ENCODE data around the gene B4GALNT1.

The B4GALNT1 gene

GRCh38 chr12:57604992-57605810 is 27.8 kb downstream of the B4GALNT1 start:
- H3K9ac ChIP-seq (ENCODE audit: low read depth, low read length, poor library complexity): peak overlapping the region; percentile 75
- no peaks in the 10 kb centered on the region for H3K79me1 ChIP-seq (ENCODE audit: low read depth, low read length)
- peak overlapping the region; percentile 53 for H2AK5ac ChIP-seq (ENCODE audit: low read depth, low read length)
- H3K27me3 ChIP-seq (ENCODE audit: control insufficient read depth in 3 of 3, insufficient read depth in 3 of 3, low read depth in 1 of 3, low read length in 3 of 3): no peaks in the 10 kb centered on the region
- no peak overlapping the region for H3K23ac ChIP-seq (ENCODE audit: low read depth, low read length, poor library complexity)
- H2BK5ac ChIP-seq (ENCODE audit: low read length): peak overlapping the region; percentile 10
- WGBS, 2 donors (ENCODE audit: extremely low coverage in 2 of 2, insufficient read length in 2 of 2, insufficient replicate concordance in 1 of 2): no CpG with 5 or more reads among the region's 25 CpGs
- H2BK120ac ChIP-seq (ENCODE audit: low read depth, low read length): peak overlapping the region; percentile 19
- peak overlapping the region; percentile 89 for H3K18ac ChIP-seq (ENCODE audit: low read length)
- peak overlapping the region; percentile 98 for H3K4me2 ChIP-seq (ENCODE audit: insufficient read depth, low read length, poor library complexity, severe bottlenecking)
- H3K9me3 ChIP-seq (replicated peaks in 1 of 2; ENCODE audit: control insufficient read depth in 2 of 2, insufficient read depth in 1 of 2, low read depth in 1 of 2, low read length in 2 of 2): no peaks in the 10 kb centered on the region
- no peak for DNase-seq (ENCODE audit: low spot score)
- H3K14ac ChIP-seq (ENCODE audit: low read length): peak overlapping the region; percentile 49
- peak overlapping the region; percentile 70 for H4K8ac ChIP-seq (ENCODE audit: low read depth, low read length)
- no peak overlapping the region for H4K91ac ChIP-seq (ENCODE audit: low read depth, low read length, poor library complexity)
- H2AFZ ChIP-seq (ENCODE audit: low read length): peak overlapping the region; percentile 97
- H3K4me3 ChIP-seq (ENCODE audit: low read length in 2 of 2): peak overlapping the region; percentile 82 to 90
- H3K27ac ChIP-seq (replicated peaks; ENCODE audit: low read length): no peak overlapping the region
- H3K4ac ChIP-seq (ENCODE audit: low read length): peak overlapping the region; percentile 13
- peak overlapping the region; percentile 35 for H2BK15ac ChIP-seq (ENCODE audit: low read length)
- no peak overlapping the region for H2BK12ac ChIP-seq (ENCODE audit: low read length)
- peaks cover 11 to 14% of the 10 kb centered on the region in 2 donors for H3K4me1 ChIP-seq (ENCODE audit: control insufficient read depth in 2 of 2, insufficient read depth in 1 of 2, low read depth in 1 of 2, low read length in 2 of 2)
- H3K36me3 ChIP-seq (replicated peaks in 1 of 2; ENCODE audit: control insufficient read depth in 2 of 2, insufficient read depth in 2 of 2, low read length in 2 of 2): peaks cover 18 to 58% of the 10 kb centered on the region in 2 donors

- peak within 1 kb of the TSS; percentile 70 for H4K8ac ChIP-seq (ENCODE audit: low read depth, low read length)
- no peak within 1 kb of the TSS for H3K23ac ChIP-seq (ENCODE audit: low read depth, low read length, poor library complexity)
- H2BK5ac ChIP-seq (ENCODE audit: low read length): peak within 1 kb of the TSS; percentile 10
- no peak within 1 kb of the TSS for H2BK12ac ChIP-seq (ENCODE audit: low read length)
- H2AK5ac ChIP-seq (ENCODE audit: low read depth, low read length): peak within 1 kb of the TSS; percentile 53
- no peaks in the 10 kb centered on the region for H3K27me3 ChIP-seq (ENCODE audit: control insufficient read depth in 3 of 3, insufficient read depth in 3 of 3, low read depth in 1 of 3, low read length in 3 of 3)
- H3K9me3 ChIP-seq (replicated peaks in 1 of 2; ENCODE audit: control insufficient read depth in 2 of 2, insufficient read depth in 1 of 2, low read depth in 1 of 2, low read length in 2 of 2): no peaks in the 10 kb centered on the region
- H3K9ac ChIP-seq (ENCODE audit: low read depth, low read length, poor library complexity): peak within 1 kb of the TSS; percentile 75
- H2BK120ac ChIP-seq (ENCODE audit: low read depth, low read length): peak within 1 kb of the TSS; percentile 19
- no peaks in the 10 kb centered on the region for H3K79me1 ChIP-seq (ENCODE audit: low read depth, low read length)
- H3K27ac ChIP-seq (replicated peaks; ENCODE audit: low read length): peak within 1 kb of the TSS; percentile 37
- WGBS, 2 donors (ENCODE audit: extremely low coverage in 2 of 2, insufficient read length in 2 of 2, insufficient replicate concordance in 1 of 2): no CpG with 5 or more reads among the region's 36 CpGs
- peak within 1 kb of the TSS; percentile 97 for H2AFZ ChIP-seq (ENCODE audit: low read length)
- no peak for DNase-seq (ENCODE audit: low spot score)
- H3K36me3 ChIP-seq (replicated peaks in 1 of 2; ENCODE audit: control insufficient read depth in 2 of 2, insufficient read depth in 2 of 2, low read length in 2 of 2): peaks cover 21 to 64% of the 10 kb centered on the region in 2 donors
- peak within 1 kb of the TSS; percentile 72 for H3K14ac ChIP-seq (ENCODE audit: low read length)
- H3K4me3 ChIP-seq (ENCODE audit: low read length in 2 of 2): peak within 1 kb of the TSS; percentile 82 to 90
- peaks cover 11 to 14% of the 10 kb centered on the region in 2 donors for H3K4me1 ChIP-seq (ENCODE audit: control insufficient read depth in 2 of 2, insufficient read depth in 1 of 2, low read depth in 1 of 2, low read length in 2 of 2)
- peak within 1 kb of the TSS; percentile 94 for H4K91ac ChIP-seq (ENCODE audit: low read depth, low read length, poor library complexity)
- peak within 1 kb of the TSS; percentile 98 for H3K18ac ChIP-seq (ENCODE audit: low read length)
- peak within 1 kb of the TSS; percentile 62 for H2BK15ac ChIP-seq (ENCODE audit: low read length)
- peak within 1 kb of the TSS; percentile 98 for H3K4me2 ChIP-seq (ENCODE audit: insufficient read depth, low read length, poor library complexity, severe bottlenecking)
- peak within 1 kb of the TSS; percentile 38 for H3K4ac ChIP-seq (ENCODE audit: low read length)
These were observed 28.5 kb downstream of the B4GALNT1 start, which contains the start of gene DTX3 for GRCh38 chr12:57604454-57604991. TSS of gene DTX3 (plus strand) at chr12:57604824. CDS start at chr12:57606518, 1,694 bp downstream.

GRCh38 chr12:57603815-57604453 is 29.1 kb downstream of the B4GALNT1 start:
- Histone ChIP-seq H3K23ac (ENCODE audit: low read depth, low read length, poor library complexity) (no peak overlapping the region), H3K9me3 (replicated peaks in 1 of 2; ENCODE audit: control insufficient read depth in 2 of 2, insufficient read depth in 1 of 2, low read depth in 1 of 2, low read length in 2 of 2) (no peaks in the 10 kb centered on the region), H3K27me3 (ENCODE audit: control insufficient read depth in 3 of 3, insufficient read depth in 3 of 3, low read depth in 1 of 3, low read length in 3 of 3) (no peaks in the 10 kb centered on the region), H3K14ac (ENCODE audit: low read length) (peak overlapping the region; percentile 72), H3K27ac (replicated peaks; ENCODE audit: low read length) (peak overlapping the region; percentile 37), H2AK5ac (ENCODE audit: low read depth, low read length) (no peak overlapping the region), H3K4me3 (ENCODE audit: low read length in 2 of 2) (peak overlapping the region; percentile 82 to 90), H2BK15ac (ENCODE audit: low read length) (peak overlapping the region; percentile 62), H4K91ac (ENCODE audit: low read depth, low read length, poor library complexity) (peak overlapping the region; percentile 94), H4K8ac (ENCODE audit: low read depth, low read length) (no peak overlapping the region), H2BK5ac (ENCODE audit: low read length) (no peak overlapping the region), H3K36me3 (replicated peaks in 1 of 2; ENCODE audit: control insufficient read depth in 2 of 2, insufficient read depth in 2 of 2, low read length in 2 of 2) (peaks cover 18 to 69% of the 10 kb centered on the region in 2 donors), H2BK120ac (ENCODE audit: low read depth, low read length) (peak overlapping the region; percentile 19), H2BK12ac (ENCODE audit: low read length) (no peak overlapping the region), H3K4me1 (ENCODE audit: control insufficient read depth in 2 of 2, insufficient read depth in 1 of 2, low read depth in 1 of 2, low read length in 2 of 2) (peaks cover 11 to 14% of the 10 kb centered on the region in 2 donors), H3K9ac (ENCODE audit: low read depth, low read length, poor library complexity) (peak overlapping the region; percentile 71), H2AFZ (ENCODE audit: low read length) (peak overlapping the region; percentile 97), H3K79me1 (ENCODE audit: low read depth, low read length) (no peaks in the 10 kb centered on the region), H3K4ac (ENCODE audit: low read length) (no peak overlapping the region), H3K18ac (ENCODE audit: low read length) (peak overlapping the region; percentile 98), H3K4me2 (ENCODE audit: insufficient read depth, low read length, poor library complexity, severe bottlenecking) (peak overlapping the region; percentile 74)
- WGBS, 2 donors (ENCODE audit: extremely low coverage in 2 of 2, insufficient read length in 2 of 2, insufficient replicate concordance in 1 of 2): no CpG with 5 or more reads among the region's 6 CpGs
- DNase-seq (ENCODE audit: low spot score): no peak

Data from neuronal stem cell (in vitro differentiated cells).